A673 (cell line): ENCODE data around the gene MAST4.

ENCODE experiments used
- CTCF ChIP-seq: fragments of 300-800, 200-600 bp; sonication (generic); conservative IDR thresholded peaks from 2 replicates; pipeline ENCODE4 v1.5.1; 2017; ENCODE audit warnings: low read depth, mild to moderate bottlenecking, antibody characterized with exemption, low read length, moderate library complexity, mixed read lengths
- EZH2 ChIP-seq: fragments of 200-600 bp; sonication (generic); IDR thresholded peaks from 2 replicates; pipeline ENCODE4 v1.6.1; 2017; ENCODE audit warnings: borderline replicate concordance, low read depth, mild to moderate bottlenecking, mixed read lengths, antibody characterized with exemption, low read length; ENCODE audit not compliant: poor library complexity, severe bottlenecking

GRCh38 chr5:66595756-66596635, at the start of gene MAST4:
- TF ChIP-seq CTCF: no peak
- no peak for TF ChIP-seq EZH2
